Measurements from ENCODE around the gene ASB18. TPM values are rescaled to one million over a fixed set of nuclear protein-coding genes. Genes with fewer than 3 reads are reported as not detected.
"Not testable (repeated sequence)": the region's sequence is repeated elsewhere in the genome, so short reads cannot be mapped to it uniquely, and the experiment has no call there.

ASB18 gene
- total and polyA plus RNA-seq, 4 donors, result not detected

DNA sequence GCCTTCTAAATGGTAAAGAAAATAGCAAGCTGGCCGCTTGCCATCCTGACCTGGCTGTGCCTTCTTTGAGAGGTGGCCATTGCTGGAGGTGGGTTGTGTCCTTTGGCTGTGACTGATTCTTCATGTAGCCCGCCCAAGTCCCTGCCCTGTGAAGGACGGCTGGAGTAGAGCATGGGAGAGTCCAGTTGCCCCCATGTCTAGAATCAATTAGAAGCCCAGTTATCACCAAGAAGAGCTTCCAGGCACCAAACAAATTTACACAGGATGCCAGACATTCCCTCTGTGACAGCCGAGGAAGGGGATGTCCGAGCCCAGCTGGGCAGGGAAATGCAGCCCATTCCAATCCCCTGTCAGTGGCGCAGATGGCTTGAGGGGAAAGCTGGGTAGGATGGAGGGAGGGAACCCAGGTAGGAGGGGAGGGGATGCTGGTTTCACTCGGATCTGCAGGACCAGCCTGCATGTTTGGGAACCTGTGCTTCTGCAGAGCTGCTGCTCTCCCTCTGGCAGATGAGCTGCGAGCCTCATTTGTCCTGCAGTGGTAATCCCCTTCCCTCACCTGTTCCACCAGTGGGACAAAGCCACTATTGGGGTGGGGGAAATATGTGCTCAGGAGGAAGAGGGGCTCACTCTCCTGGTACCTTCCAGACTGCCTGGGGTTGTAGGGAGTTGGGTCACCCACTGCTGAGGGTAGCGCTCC, 25.7 kb upstream of the ASB18 start:
- no peaks in the 10 kb centered on the region for H3K4me1 ChIP-seq (ENCODE audit: control insufficient read depth in 1 of 2, insufficient read depth in 2 of 2, low read length in 2 of 2)
- H3K36me3 ChIP-seq (ENCODE audit: control insufficient read depth in 1 of 2, insufficient read depth in 2 of 2, low read length in 1 of 2), result no peaks in the 10 kb centered on the region
- no peaks in the 10 kb centered on the region for H3K9me3 ChIP-seq (ENCODE audit: control insufficient read depth, low read length)
- WGBS, 2 donors, result 62 to 64% methylated on average over 9 of the region's 9 CpGs
- H3K4me3 ChIP-seq (ENCODE audit: low read length in 2 of 2), result no peak overlapping the region
- ATAC-seq (ENCODE audit: low FRiP score) (no peak), DNase-seq (no peak)
- no peak overlapping the region for H3K27ac ChIP-seq (ENCODE audit: low read depth in 1 of 2, low read length in 2 of 2)
- intact Hi-C loops (cut with DNase I), result no loop called here
- no peaks in the 10 kb centered on the region for H3K27me3 ChIP-seq (ENCODE audit: control insufficient read depth in 1 of 2, insufficient read depth in 2 of 2, low read length in 1 of 2)

DNA sequence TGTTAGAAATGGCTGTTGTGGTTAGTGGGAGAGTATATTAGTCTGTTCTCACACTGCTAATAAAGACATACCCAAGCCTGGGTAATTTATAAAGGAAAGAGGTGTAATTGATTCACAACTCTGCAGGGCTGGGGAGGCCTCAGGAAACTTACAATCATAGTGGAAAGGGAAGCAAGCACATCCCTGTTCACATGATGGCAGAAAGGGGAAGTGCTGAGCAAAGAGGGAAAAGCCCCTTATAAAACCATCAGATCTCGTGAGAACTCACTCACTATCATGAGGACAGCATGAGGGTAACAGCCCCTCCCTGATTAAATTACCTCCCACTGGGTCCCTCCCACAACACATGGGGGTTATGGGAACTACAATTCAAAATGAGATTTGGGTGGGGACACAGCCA, 24.2 kb upstream of the ASB18 start:
- intact Hi-C loops (cut with DNase I), result not testable (repeated sequence)

GRCh38 chr2:236287656-236288055, 23.4 kb upstream of the ASB18 start:
- DNase-seq (no peak), ATAC-seq (ENCODE audit: low FRiP score) (no peak)
- Histone ChIP-seq H3K9me3 (ENCODE audit: control insufficient read depth, low read length) (no peaks in the 10 kb centered on the region), H3K27ac (ENCODE audit: low read depth in 1 of 2, low read length in 2 of 2) (no peak overlapping the region), H3K4me3 (ENCODE audit: low read length in 2 of 2) (no peak overlapping the region), H3K4me1 (ENCODE audit: control insufficient read depth in 1 of 2, insufficient read depth in 2 of 2, low read length in 2 of 2) (no peaks in the 10 kb centered on the region), H3K36me3 (ENCODE audit: control insufficient read depth in 1 of 2, insufficient read depth in 2 of 2, low read length in 1 of 2) (no peaks in the 10 kb centered on the region), H3K27me3 (ENCODE audit: control insufficient read depth in 1 of 2, insufficient read depth in 2 of 2, low read length in 1 of 2) (no peaks in the 10 kb centered on the region)
- WGBS, 2 donors, result 91 to 93% methylated on average over 6 of the region's 6 CpGs
- intact Hi-C loops (cut with DNase I), result no loop called here

More for the DNA sequence above, 24.2 kb upstream of the ASB18 start:
- H3K27ac ChIP-seq (ENCODE audit: low read depth in 1 of 2, low read length in 2 of 2); H3K4me1 ChIP-seq (ENCODE audit: control insufficient read depth in 1 of 2, insufficient read depth in 2 of 2, low read length in 2 of 2); DNase-seq; H3K36me3 ChIP-seq (ENCODE audit: control insufficient read depth in 1 of 2, insufficient read depth in 2 of 2, low read length in 1 of 2); H3K9me3 ChIP-seq (ENCODE audit: control insufficient read depth, low read length); H3K27me3 ChIP-seq (ENCODE audit: control insufficient read depth in 1 of 2, insufficient read depth in 2 of 2, low read length in 1 of 2); ATAC-seq (ENCODE audit: low FRiP score); H3K4me3 ChIP-seq (ENCODE audit: low read length in 2 of 2): not testable (repeated sequence)
- WGBS, 2 donors, result 57 to 58% methylated on average over 1 of the region's 1 CpG

GRCh38 chr2:236286873-236287545, 22.8 kb upstream of the ASB18 start:
- Histone ChIP-seq H3K27ac (ENCODE audit: low read depth in 1 of 2, low read length in 2 of 2) (no peak overlapping the region), H3K36me3 (ENCODE audit: control insufficient read depth in 1 of 2, insufficient read depth in 2 of 2, low read length in 1 of 2) (no peaks in the 10 kb centered on the region), H3K9me3 (ENCODE audit: control insufficient read depth, low read length) (no peaks in the 10 kb centered on the region), H3K4me3 (ENCODE audit: low read length in 2 of 2) (no peak overlapping the region), H3K4me1 (ENCODE audit: control insufficient read depth in 1 of 2, insufficient read depth in 2 of 2, low read length in 2 of 2) (no peaks in the 10 kb centered on the region), H3K27me3 (ENCODE audit: control insufficient read depth in 1 of 2, insufficient read depth in 2 of 2, low read length in 1 of 2) (no peaks in the 10 kb centered on the region)
- 89 to 91% methylated on average over 7 of the region's 7 CpGs for WGBS, 2 donors
- intact Hi-C loops (cut with DNase I), result no loop called here
- ATAC-seq (ENCODE audit: low FRiP score) (no peak), DNase-seq (no peak)

GRCh38 chr2:236284208-236284607, 20.0 kb upstream of the ASB18 start:
- H3K9me3 ChIP-seq (ENCODE audit: control insufficient read depth, low read length), result no peaks in the 10 kb centered on the region
- H3K27ac ChIP-seq (ENCODE audit: low read depth in 1 of 2, low read length in 2 of 2), result no peak overlapping the region
- intact Hi-C loops (cut with DNase I), result no loop called here
- WGBS, 2 donors, result 43 to 54% methylated on average over 1 of the region's 1 CpG
- no peaks in the 10 kb centered on the region for H3K36me3 ChIP-seq (ENCODE audit: control insufficient read depth in 1 of 2, insufficient read depth in 2 of 2, low read length in 1 of 2)
- no peak for DNase-seq
- ATAC-seq (ENCODE audit: low FRiP score), result no peak
- H3K4me3 ChIP-seq (ENCODE audit: low read length in 2 of 2), result no peak overlapping the region
- no peaks in the 10 kb centered on the region for H3K27me3 ChIP-seq (ENCODE audit: control insufficient read depth in 1 of 2, insufficient read depth in 2 of 2, low read length in 1 of 2)
- H3K4me1 ChIP-seq (ENCODE audit: control insufficient read depth in 1 of 2, insufficient read depth in 2 of 2, low read length in 2 of 2), result no peaks in the 10 kb centered on the region

- ATAC-seq (ENCODE audit: low FRiP score) (no peak), DNase-seq (no peak)
- Histone ChIP-seq H3K27me3 (ENCODE audit: control insufficient read depth in 1 of 2, insufficient read depth in 2 of 2, low read length in 1 of 2) (no peaks in the 10 kb centered on the region), H3K27ac (ENCODE audit: low read depth in 1 of 2, low read length in 2 of 2) (no peak overlapping the region), H3K4me1 (ENCODE audit: control insufficient read depth in 1 of 2, insufficient read depth in 2 of 2, low read length in 2 of 2) (no peaks in the 10 kb centered on the region), H3K4me3 (ENCODE audit: low read length in 2 of 2) (no peak overlapping the region), H3K9me3 (ENCODE audit: control insufficient read depth, low read length) (no peaks in the 10 kb centered on the region), H3K36me3 (ENCODE audit: control insufficient read depth in 1 of 2, insufficient read depth in 2 of 2, low read length in 1 of 2) (no peaks in the 10 kb centered on the region)
- intact Hi-C loops (cut with DNase I), result no loop called here
- WGBS, 2 donors, result 84 to 85% methylated on average over 1 of the region's 1 CpG
These were observed 18.2 kb upstream of the ASB18 start for GRCh38 chr2:236282406-236282805.

- WGBS, 2 donors, result 80% methylated on average over 3 of the region's 3 CpGs
- no peaks in the 10 kb centered on the region for H3K4me1 ChIP-seq (ENCODE audit: control insufficient read depth in 1 of 2, insufficient read depth in 2 of 2, low read length in 2 of 2)
These were observed 17.2 kb upstream of the ASB18 start for GRCh38 chr2:236281423-236281822.

GRCh38 chr2:236273126-236273525, 8.9 kb upstream of the ASB18 start:
- 90 to 92% methylated on average over 3 of the region's 3 CpGs for WGBS, 2 donors
- no peaks in the 10 kb centered on the region for H3K27me3 ChIP-seq (ENCODE audit: control insufficient read depth in 1 of 2, insufficient read depth in 2 of 2, low read length in 1 of 2)
- ATAC-seq (ENCODE audit: low FRiP score) (no peak), DNase-seq (no peak)
- no peak overlapping the region for H3K4me3 ChIP-seq (ENCODE audit: low read length in 2 of 2)
- H3K4me1 ChIP-seq (ENCODE audit: control insufficient read depth in 1 of 2, insufficient read depth in 2 of 2, low read length in 2 of 2), result no peaks in the 10 kb centered on the region
- H3K9me3 ChIP-seq (ENCODE audit: control insufficient read depth, low read length), result peaks cover 1% of the 10 kb centered on the region
- H3K27ac ChIP-seq (ENCODE audit: low read depth in 1 of 2, low read length in 2 of 2), result no peak overlapping the region
- no peaks in the 10 kb centered on the region for H3K36me3 ChIP-seq (ENCODE audit: control insufficient read depth in 1 of 2, insufficient read depth in 2 of 2, low read length in 1 of 2)
- intact Hi-C loops (cut with DNase I), result no loop called here

More at GRCh38 chr2:236281423-236281822, 17.2 kb upstream of the ASB18 start:
- intact Hi-C loops (cut with DNase I), result no loop called here
- Histone ChIP-seq H3K36me3 (ENCODE audit: control insufficient read depth in 1 of 2, insufficient read depth in 2 of 2, low read length in 1 of 2) (no peaks in the 10 kb centered on the region), H3K9me3 (ENCODE audit: control insufficient read depth, low read length) (no peaks in the 10 kb centered on the region), H3K27ac (ENCODE audit: low read depth in 1 of 2, low read length in 2 of 2) (no peak overlapping the region), H3K27me3 (ENCODE audit: control insufficient read depth in 1 of 2, insufficient read depth in 2 of 2, low read length in 1 of 2) (no peaks in the 10 kb centered on the region), H3K4me3 (ENCODE audit: low read length in 2 of 2) (no peak overlapping the region)
- ATAC-seq (ENCODE audit: low FRiP score) (no peak), DNase-seq (no peak)

GRCh38 chr2:236271851-236272250, 7.6 kb upstream of the ASB18 start:
- Histone ChIP-seq H3K9me3 (ENCODE audit: control insufficient read depth, low read length) (peaks cover 1% of the 10 kb centered on the region), H3K27ac (ENCODE audit: low read depth in 1 of 2, low read length in 2 of 2) (no peak overlapping the region), H3K36me3 (ENCODE audit: control insufficient read depth in 1 of 2, insufficient read depth in 2 of 2, low read length in 1 of 2) (no peaks in the 10 kb centered on the region), H3K27me3 (ENCODE audit: control insufficient read depth in 1 of 2, insufficient read depth in 2 of 2, low read length in 1 of 2) (no peaks in the 10 kb centered on the region), H3K4me1 (ENCODE audit: control insufficient read depth in 1 of 2, insufficient read depth in 2 of 2, low read length in 2 of 2) (no peaks in the 10 kb centered on the region), H3K4me3 (ENCODE audit: low read length in 2 of 2) (no peak overlapping the region)
- DNase-seq (no peak), ATAC-seq (ENCODE audit: low FRiP score) (no peak)
- intact Hi-C loops (cut with DNase I), result no loop called here
- 90 to 91% methylated on average over 5 of the region's 5 CpGs for WGBS, 2 donors
